ENCODE measurements around the gene RGS16. TPM values are rescaled to one million over a fixed set of nuclear protein-coding genes. Genes with fewer than 3 reads are reported as not detected.

RGS16 gene
- polyA plus RNA-seq, 6 donors from 2014 or later, result 0.52 to 8.9 (median 1.8) TPM

GRCh38 chr1:182600036-182600713 is 4.0 kb downstream of the RGS16 start:
- ATAC-seq (ENCODE audit: low read depth in 2 of 2) (no peak), DNase-seq (no peak)
- Mint-ChIP-seq H3K4me1 (peaks cover 18 to 25% (median 18%) of the 10 kb centered on the region in 3 donors), H3K27me3 (peaks cover 0 to 8% (median 0%) of the 10 kb centered on the region in 3 donors), H3K36me3 (no peaks in the 10 kb centered on the region), H3K9me3 (no peaks in the 10 kb centered on the region), H3K4me3 (no peak overlapping the region), H3K27ac (no peak overlapping the region)

GRCh38 chr1:182599339-182599738 is 4.8 kb downstream of the RGS16 start:
- H3K4me1 Mint-ChIP-seq, result peaks cover 14 to 21% (median 15%) of the 10 kb centered on the region in 3 donors
- DNase-seq (no peak), ATAC-seq (ENCODE audit: low read depth in 2 of 2) (no peak)
- no peaks in the 10 kb centered on the region for H3K36me3 Mint-ChIP-seq
- H3K27me3 Mint-ChIP-seq, result peaks cover 0 to 8% (median 0%) of the 10 kb centered on the region in 3 donors
- peak overlapping the region in 1 of 6 donors; percentile 27 for H3K27ac Mint-ChIP-seq
- no peaks in the 10 kb centered on the region for H3K9me3 Mint-ChIP-seq
- H3K4me3 Mint-ChIP-seq, result peak overlapping the region in 1 of 8 donors; percentile 56

- Mint-ChIP-seq H3K36me3 (no peaks in the 10 kb centered on the region), H3K27me3 (peaks cover 0 to 4% (median 0%) of the 10 kb centered on the region in 3 donors), H3K9me3 (no peaks in the 10 kb centered on the region), H3K4me3 (no peak overlapping the region), H3K4me1 (peaks cover 3 to 10% (median 7%) of the 10 kb centered on the region in 3 donors), H3K27ac (peak overlapping the region in 1 of 6 donors; percentile 49)
- ATAC-seq (ENCODE audit: low read depth in 2 of 2), result no peak
- no peak for DNase-seq
These were observed 5.9 kb downstream of the RGS16 start for GRCh38 chr1:182598296-182598695.

GRCh38 chr1:182596934-182597333 is 7.3 kb downstream of the RGS16 start:
- ATAC-seq (ENCODE audit: low read depth in 2 of 2), result no peak
- H3K27me3 Mint-ChIP-seq, result peaks cover 0 to 4% (median 0%) of the 10 kb centered on the region in 3 donors
- no peaks in the 10 kb centered on the region for H3K36me3 Mint-ChIP-seq
- no peak overlapping the region for H3K4me3 Mint-ChIP-seq
- DNase-seq, result no peak
- H3K27ac Mint-ChIP-seq, result peak overlapping the region in 1 of 6 donors; percentile 64
- H3K4me1 Mint-ChIP-seq, result peaks cover 0 to 7% (median 2%) of the 10 kb centered on the region in 3 donors
- no peaks in the 10 kb centered on the region for H3K9me3 Mint-ChIP-seq

GRCh38 chr1:182595641-182596240 is 8.4 kb downstream of the RGS16 start:
- Mint-ChIP-seq H3K27me3 (peaks cover 0 to 4% (median 0%) of the 10 kb centered on the region in 3 donors), H3K9me3 (no peaks in the 10 kb centered on the region), H3K4me3 (no peak overlapping the region), H3K4me1 (peaks cover 0 to 7% (median 2%) of the 10 kb centered on the region in 3 donors), H3K36me3 (no peaks in the 10 kb centered on the region), H3K27ac (peak overlapping the region in 2 of 6 donors; percentile 58 to 75)
- ATAC-seq (ENCODE audit: low read depth in 2 of 2) (peak; percentile 50), DNase-seq (peak; percentile 45)

GRCh38 chr1:182589931-182590330 is 14.3 kb downstream of the RGS16 start:
- Mint-ChIP-seq H3K9me3 (no peaks in the 10 kb centered on the region), H3K4me1 (peaks cover 35 to 42% (median 40%) of the 10 kb centered on the region in 3 donors), H3K4me3 (peak overlapping the region; percentile 95 to 100 (median 97)), H3K36me3 (peaks cover 9 to 16% of the 10 kb centered on the region in 2 donors), H3K27ac (peak overlapping the region in 5 of 6 donors; percentile 61 to 100 (median 99)), H3K27me3 (no peaks in the 10 kb centered on the region)
- no peak for ATAC-seq (ENCODE audit: low read depth in 2 of 2)
- DNase-seq, result no peak

GRCh38 chr1:182589520-182589919 is 14.7 kb downstream of the RGS16 start:
- no peak for ATAC-seq (ENCODE audit: low read depth in 2 of 2)
- Mint-ChIP-seq H3K4me1 (peaks cover 39 to 46% (median 44%) of the 10 kb centered on the region in 3 donors), H3K9me3 (no peaks in the 10 kb centered on the region), H3K36me3 (peaks cover 9 to 16% of the 10 kb centered on the region in 2 donors), H3K27me3 (no peaks in the 10 kb centered on the region), H3K27ac (peak overlapping the region; percentile 98 to 100 (median 99)), H3K4me3 (peak overlapping the region; percentile 95 to 100 (median 97))
- DNase-seq, result no peak

- H3K36me3 Mint-ChIP-seq, result peaks cover 10 to 16% of the 10 kb centered on the region in 2 donors
- H3K9me3 Mint-ChIP-seq, result no peaks in the 10 kb centered on the region
- H3K27ac Mint-ChIP-seq, result peak within 1 kb of the TSS; percentile 98 to 100 (median 99)
- no peaks in the 10 kb centered on the region for H3K27me3 Mint-ChIP-seq
- ATAC-seq (ENCODE audit: low read depth in 2 of 2) (peak; percentile 89 to 90), DNase-seq (peak; percentile 54)
- H3K4me1 Mint-ChIP-seq, result peaks cover 39 to 53% (median 52%) of the 10 kb centered on the region in 3 donors
- peak within 1 kb of the TSS; percentile 95 to 100 (median 97) for H3K4me3 Mint-ChIP-seq
These were observed 15.4 kb downstream of the RGS16 start, which contains the start of gene RNASEL for GRCh38 chr1:182588500-182589396. Gene RNASEL, minus strand, starts transcription at chr1:182589256. Its CDS starts 2,450 bp downstream, at chr1:182586806.

- ATAC-seq (ENCODE audit: low read depth in 2 of 2) (peak in 1 of 2 donors; percentile 17), DNase-seq (no peak)
- H3K9me3 Mint-ChIP-seq, result no peaks in the 10 kb centered on the region
- peaks cover 43 to 62% (median 61%) of the 10 kb centered on the region in 3 donors for H3K4me1 Mint-ChIP-seq
- H3K4me3 Mint-ChIP-seq, result peak overlapping the region; percentile 95 to 100 (median 97)
- peaks cover 18 to 24% of the 10 kb centered on the region in 2 donors for H3K36me3 Mint-ChIP-seq
- peak overlapping the region; percentile 98 to 100 (median 99) for H3K27ac Mint-ChIP-seq
- no peaks in the 10 kb centered on the region for H3K27me3 Mint-ChIP-seq
These were observed 16.3 kb downstream of the RGS16 start for GRCh38 chr1:182587666-182588499.

- Mint-ChIP-seq H3K36me3 (peaks cover 18 to 32% of the 10 kb centered on the region in 2 donors), H3K4me3 (peak overlapping the region in 1 of 8 donors; percentile 97), H3K9me3 (no peaks in the 10 kb centered on the region), H3K27ac (peak overlapping the region in 1 of 6 donors; percentile 29), H3K27me3 (no peaks in the 10 kb centered on the region), H3K4me1 (peaks cover 47 to 69% (median 63%) of the 10 kb centered on the region in 3 donors)
- DNase-seq, result no peak
- ATAC-seq (ENCODE audit: low read depth in 2 of 2), result no peak
These were observed 17.1 kb downstream of the RGS16 start for GRCh38 chr1:182587093-182587492.

- peaks cover 18 to 35% of the 10 kb centered on the region in 2 donors for H3K36me3 Mint-ChIP-seq
- no peaks in the 10 kb centered on the region for H3K9me3 Mint-ChIP-seq
- peak overlapping the region in 1 of 6 donors; percentile 28 for H3K27ac Mint-ChIP-seq
- DNase-seq, result no peak
- no peaks in the 10 kb centered on the region for H3K27me3 Mint-ChIP-seq
- no peak overlapping the region for H3K4me3 Mint-ChIP-seq
- peaks cover 47 to 70% (median 66%) of the 10 kb centered on the region in 3 donors for H3K4me1 Mint-ChIP-seq
- ATAC-seq (ENCODE audit: low read depth in 2 of 2), result no peak
These were observed 17.8 kb downstream of the RGS16 start for GRCh38 chr1:182586380-182586779.

GRCh38 chr1:182584746-182585145 is 19.4 kb downstream of the RGS16 start:
- no peaks in the 10 kb centered on the region for H3K27me3 Mint-ChIP-seq
- H3K9me3 Mint-ChIP-seq, result no peaks in the 10 kb centered on the region
- H3K27ac Mint-ChIP-seq, result no peak overlapping the region
- peak overlapping the region in 2 of 8 donors; percentile 14 to 19 for H3K4me3 Mint-ChIP-seq
- DNase-seq (no peak), ATAC-seq (ENCODE audit: low read depth in 2 of 2) (no peak)
- H3K4me1 Mint-ChIP-seq, result peaks cover 42 to 73% (median 62%) of the 10 kb centered on the region in 3 donors
- H3K36me3 Mint-ChIP-seq, result peaks cover 31 to 48% of the 10 kb centered on the region in 2 donors

All from naive B cell (primary cell).